GM12801 (cell line): ENCODE data around the gene DNAJB5.

ENCODE experiments used
- TF ChIP-seq, protein P1 (sequence below): IDR thresholded peaks from one replicate; pipeline ENCODE4 v1.5.1; 2011; ENCODE audit warnings: control low read depth; ENCODE audit not compliant: insufficient read length; ENCODE audit errors: extremely low read depth

The DNAJB5 gene

DNA sequence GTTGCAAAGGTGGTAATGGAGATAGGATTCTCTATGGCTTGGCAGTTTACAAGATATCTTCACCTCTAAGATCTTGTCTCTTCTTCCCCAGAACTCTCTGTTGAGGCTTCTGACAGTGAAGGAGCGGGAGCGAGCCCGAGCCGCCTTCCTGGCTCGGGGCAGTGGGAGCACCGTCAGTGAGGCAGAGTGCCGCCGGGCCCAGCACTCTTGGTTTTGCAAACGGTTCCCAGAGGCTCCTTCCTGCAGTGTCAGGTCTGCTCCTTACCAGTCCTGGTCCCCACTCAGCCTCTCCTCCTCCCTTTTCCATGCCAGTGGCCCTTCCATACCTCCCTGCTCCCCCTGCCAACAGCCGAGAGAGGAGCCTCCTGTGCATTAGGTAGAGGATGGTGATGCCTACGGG, 12.6 kb upstream of the DNAJB5 start:
- TF ChIP-seq, protein P1, sequence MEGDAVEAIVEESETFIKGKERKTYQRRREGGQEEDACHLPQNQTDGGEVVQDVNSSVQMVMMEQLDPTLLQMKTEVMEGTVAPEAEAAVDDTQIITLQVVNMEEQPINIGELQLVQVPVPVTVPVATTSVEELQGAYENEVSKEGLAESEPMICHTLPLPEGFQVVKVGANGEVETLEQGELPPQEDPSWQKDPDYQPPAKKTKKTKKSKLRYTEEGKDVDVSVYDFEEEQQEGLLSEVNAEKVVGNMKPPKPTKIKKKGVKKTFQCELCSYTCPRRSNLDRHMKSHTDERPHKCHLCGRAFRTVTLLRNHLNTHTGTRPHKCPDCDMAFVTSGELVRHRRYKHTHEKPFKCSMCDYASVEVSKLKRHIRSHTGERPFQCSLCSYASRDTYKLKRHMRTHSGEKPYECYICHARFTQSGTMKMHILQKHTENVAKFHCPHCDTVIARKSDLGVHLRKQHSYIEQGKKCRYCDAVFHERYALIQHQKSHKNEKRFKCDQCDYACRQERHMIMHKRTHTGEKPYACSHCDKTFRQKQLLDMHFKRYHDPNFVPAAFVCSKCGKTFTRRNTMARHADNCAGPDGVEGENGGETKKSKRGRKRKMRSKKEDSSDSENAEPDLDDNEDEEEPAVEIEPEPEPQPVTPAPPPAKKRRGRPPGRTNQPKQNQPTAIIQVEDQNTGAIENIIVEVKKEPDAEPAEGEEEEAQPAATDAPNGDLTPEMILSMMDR, result no peak

DNA sequence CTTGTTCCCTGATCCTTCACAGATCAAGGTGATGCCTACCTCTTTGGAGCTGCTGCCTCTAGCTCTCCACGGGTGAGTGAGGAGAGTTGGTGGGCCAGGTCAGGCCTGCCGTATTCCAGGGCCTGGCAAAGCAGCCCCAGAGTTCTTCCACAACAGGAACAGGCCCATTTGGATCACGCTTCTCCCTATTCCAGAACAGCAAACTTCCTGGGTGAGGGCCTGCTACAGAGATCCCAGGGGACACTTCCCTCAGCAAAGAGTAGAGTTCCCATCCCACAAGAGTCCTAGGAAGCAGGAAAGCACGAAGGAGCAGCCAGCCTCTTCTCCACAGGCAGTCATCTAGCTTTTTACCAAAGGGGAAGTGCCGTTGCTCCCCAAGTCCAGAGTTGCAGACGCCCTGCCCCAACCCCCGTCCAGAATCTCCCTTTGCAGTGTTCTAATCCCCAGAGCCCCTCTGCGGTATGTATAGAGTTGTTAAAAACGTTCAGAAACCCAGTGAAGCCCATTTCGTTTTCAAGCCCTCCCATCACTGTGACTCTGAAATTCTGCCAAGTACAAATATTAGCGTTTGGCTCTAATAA, 9.3 kb upstream of the DNAJB5 start:
- TF ChIP-seq, protein P1, result no peak

DNA sequence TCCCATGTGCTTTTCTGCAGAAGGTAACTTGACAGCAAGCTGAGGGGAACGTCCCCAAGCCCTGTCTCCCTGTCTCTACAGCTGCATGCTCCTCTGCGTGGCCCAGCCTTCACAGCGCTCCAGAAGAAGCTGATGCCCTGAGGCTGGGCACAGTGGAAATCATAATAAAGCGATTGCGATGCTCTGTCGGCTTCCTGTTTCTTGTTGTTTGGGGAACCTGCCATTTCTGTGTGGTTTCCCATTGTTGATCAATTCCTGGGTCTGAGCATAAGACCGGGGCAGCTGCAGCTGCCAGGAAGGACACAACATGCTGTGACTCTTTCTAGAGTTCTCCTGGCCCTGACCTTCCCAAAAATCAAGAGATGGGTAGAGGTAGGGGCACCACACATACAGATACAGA, 7.2 kb upstream of the DNAJB5 start:
- TF ChIP-seq, protein P1, result no peak

DNA sequence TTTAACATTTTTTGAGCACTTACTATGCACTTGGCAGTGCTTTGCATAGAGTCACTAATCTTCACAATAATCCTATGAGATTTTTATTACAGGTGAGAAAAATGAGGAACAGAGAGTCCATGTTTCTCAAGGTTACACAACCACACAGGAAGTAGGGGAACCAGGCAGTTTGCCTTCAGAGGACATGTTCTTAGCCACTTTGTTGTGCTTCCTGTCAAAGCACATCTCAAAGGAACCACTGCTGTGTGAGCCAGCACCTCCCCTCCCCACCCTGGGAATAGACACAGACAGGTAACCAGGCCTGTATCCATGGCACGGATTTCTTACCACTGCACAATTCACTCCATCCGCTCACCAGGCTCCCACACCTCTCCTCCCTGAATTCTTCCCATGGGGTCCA, 6.3 kb upstream of the DNAJB5 start:
- TF ChIP-seq, protein P1, result no peak

DNA sequence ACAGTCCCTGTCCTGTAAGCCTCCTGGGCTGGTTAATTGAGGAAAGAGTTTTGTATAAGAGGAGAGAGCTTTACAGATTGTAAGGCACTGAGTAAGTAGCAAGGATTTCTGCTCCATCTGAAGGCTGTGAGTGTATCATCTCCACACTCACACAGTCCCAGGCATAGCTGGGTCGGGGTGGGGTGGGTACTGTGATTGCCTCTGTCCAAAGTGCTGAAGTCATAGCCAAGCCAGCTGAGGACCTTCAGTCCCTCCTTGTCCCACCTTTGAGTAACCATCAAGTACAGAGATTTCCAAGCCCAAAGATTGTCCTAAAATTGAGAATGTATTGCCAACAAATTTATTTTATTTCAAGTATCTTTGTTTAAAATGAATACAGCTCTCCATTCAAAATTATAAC, 5.5 kb upstream of the DNAJB5 start:
- TF ChIP-seq, protein P1, result no peak

DNA sequence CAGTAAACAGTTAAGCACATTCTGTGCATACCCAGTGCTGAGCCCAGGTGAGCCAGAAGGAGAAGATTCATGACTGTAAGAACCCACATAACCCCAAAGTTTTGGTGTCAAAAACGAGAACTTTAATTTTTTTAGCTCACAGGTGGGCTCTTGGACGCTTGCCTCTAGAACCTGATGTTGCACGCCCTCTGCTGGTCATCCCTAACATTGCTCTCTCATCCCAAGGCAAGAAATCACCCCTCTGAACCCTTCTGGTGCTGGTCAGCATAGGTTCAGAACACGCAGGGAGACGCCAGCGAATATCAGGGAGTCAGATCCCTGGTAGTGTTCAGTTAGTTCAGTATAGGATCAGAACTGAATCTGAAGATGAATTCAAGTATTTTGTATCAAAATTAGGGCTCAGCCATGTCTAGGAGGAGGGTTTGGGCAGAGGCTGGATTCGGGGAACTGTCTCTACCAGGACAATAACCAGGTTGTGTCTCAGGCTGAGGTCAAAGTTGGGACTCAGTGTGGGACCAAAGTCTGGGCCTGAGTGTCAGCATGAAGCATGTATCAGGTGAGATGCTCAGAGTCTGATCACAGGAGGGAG, 4.1 kb upstream of the DNAJB5 start:
- TF ChIP-seq, protein P1, result no peak

DNA sequence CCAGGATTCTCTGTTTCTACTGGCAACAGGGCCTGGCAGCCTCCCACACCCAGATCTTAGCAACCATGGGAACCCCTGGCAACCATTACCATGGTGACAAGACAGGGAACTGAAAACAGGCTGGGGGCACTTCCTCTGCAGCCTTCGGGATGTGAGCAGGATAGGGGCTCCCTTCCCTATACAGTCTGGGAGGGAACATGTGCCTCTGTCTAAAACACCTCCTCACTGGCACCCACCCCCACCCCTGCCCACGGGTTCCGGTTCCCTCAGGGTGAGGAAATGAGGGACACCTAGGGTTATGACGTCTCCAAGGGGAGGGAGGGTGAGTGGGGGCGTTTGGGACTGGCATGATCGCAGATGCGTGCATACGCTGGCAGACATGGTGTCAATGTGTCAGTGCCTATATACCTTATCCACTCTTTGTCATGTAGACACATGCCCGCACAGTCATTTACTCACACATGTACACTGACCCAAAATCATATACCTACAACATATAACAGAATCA, 3.0 kb upstream of the DNAJB5 start:
- TF ChIP-seq, protein P1, result no peak
